H9 (cell line): ENCODE results near the gene RPS6KA4. TPM values are rescaled to one million over a fixed set of nuclear protein-coding genes. Genes with fewer than 3 reads are reported as not detected.

Experiments used
- DNase-seq: peaks from one replicate; pipeline ENCODE4 v3.0.0-alpha.2; 2017
- H2AFZ ChIP-seq: one replicate; pipeline ENCODE4 v1.6.1; 2013; ENCODE audit warnings: mild to moderate bottlenecking, low read length, control low read depth, moderate library complexity
- H2AK5ac ChIP-seq: 2 replicates; pipeline ENCODE4 v1.6.1; 2013; ENCODE audit warnings: low read length, control low read depth, mixed read lengths; ENCODE audit not compliant: insufficient read length
- H2BK120ac ChIP-seq: one replicate; pipeline ENCODE4 v1.6.1; 2013; ENCODE audit warnings: low read depth, mild to moderate bottlenecking, low read length, control low read depth, inconsistent platforms; ENCODE audit not compliant: poor library complexity, severe bottlenecking
- H2BK12ac ChIP-seq: 2 replicates; pipeline ENCODE4 v1.6.1; 2013; ENCODE audit warnings: low read length, control low read depth, mixed read lengths, low read depth; ENCODE audit not compliant: insufficient read length
- H2BK15ac ChIP-seq: 2 replicates; pipeline ENCODE4 v1.6.1; 2013; ENCODE audit warnings: low read depth, low read length, control low read depth
- H2BK20ac ChIP-seq: one replicate; pipeline ENCODE4 v1.6.1; 2013; ENCODE audit warnings: low read depth, mild to moderate bottlenecking, low read length, control low read depth, inconsistent platforms; ENCODE audit not compliant: poor library complexity, severe bottlenecking
- H2BK5ac ChIP-seq: 2 replicates; pipeline ENCODE4 v1.6.1; 2013; ENCODE audit warnings: low read length, control low read depth, mixed read lengths; ENCODE audit not compliant: insufficient read length
- H3K14ac ChIP-seq: 2 replicates; pipeline ENCODE4 v1.6.1; 2013; ENCODE audit warnings: low read length, control low read depth; ENCODE audit not compliant: insufficient read depth
- H3K18ac ChIP-seq: 2 replicates; pipeline ENCODE4 v1.6.1; 2013; ENCODE audit warnings: low read depth, mild to moderate bottlenecking, mixed read lengths, low read length, control low read depth; ENCODE audit not compliant: insufficient read length
- H3K23ac ChIP-seq: 2 replicates; pipeline ENCODE4 v1.6.1; 2013; ENCODE audit warnings: low read length, control low read depth, mixed read lengths, low read depth; ENCODE audit not compliant: insufficient read length
- H3K23me2 ChIP-seq: 2 replicates; pipeline ENCODE4 v1.6.1; 2013; ENCODE audit warnings: low read depth, mild to moderate bottlenecking, mixed read lengths, low read length, control low read depth; ENCODE audit not compliant: insufficient read length, poor library complexity, severe bottlenecking
- H3K27ac ChIP-seq: 2 replicates; pipeline ENCODE4 v1.5.1; 2013; ENCODE audit warnings: low read length, control low read depth, mixed read lengths, low read depth; ENCODE audit not compliant: insufficient read length
- H3K27me3 ChIP-seq: 2 replicates; pipeline ENCODE4 v1.6.1; 2013; ENCODE audit warnings: low read length, control low read depth, inconsistent platforms; ENCODE audit not compliant: insufficient read depth
- H3K4ac ChIP-seq: 2 replicates; pipeline ENCODE4 v1.6.1; 2013; ENCODE audit warnings: low read depth, mild to moderate bottlenecking, control low read depth, inconsistent platforms, low read length, moderate library complexity
- H3K4me1 ChIP-seq: 2 replicates; pipeline ENCODE4 v1.6.1; 2013; ENCODE audit warnings: low read length, control low read depth, inconsistent platforms; ENCODE audit not compliant: insufficient read depth
- H3K4me2 ChIP-seq: 2 replicates; pipeline ENCODE4 v1.6.1; 2013; ENCODE audit warnings: low read length, control low read depth, mixed read lengths; ENCODE audit not compliant: insufficient read length, insufficient read depth
- H3K56ac ChIP-seq: 2 replicates; pipeline ENCODE4 v1.6.1; 2013; ENCODE audit warnings: low read depth, mild to moderate bottlenecking, mixed read lengths, low read length, control low read depth; ENCODE audit not compliant: insufficient read length
- H3K79me1 ChIP-seq: 2 replicates; pipeline ENCODE4 v1.6.1; 2013; ENCODE audit warnings: low read depth, mild to moderate bottlenecking, moderate library complexity, low read length, control low read depth, inconsistent platforms; ENCODE audit not compliant: insufficient read depth, poor library complexity, severe bottlenecking
- H3K79me2 ChIP-seq: 2 replicates; pipeline ENCODE4 v1.6.1; 2013; ENCODE audit warnings: low read length, control low read depth, inconsistent platforms; ENCODE audit not compliant: insufficient read depth
- H3K9ac ChIP-seq: 2 replicates; pipeline ENCODE4 v1.6.1; 2013; ENCODE audit warnings: low read length, control low read depth, mixed read lengths; ENCODE audit not compliant: insufficient read length; ENCODE audit errors: extremely low read depth
- H3K9me3 ChIP-seq: one replicate; pipeline ENCODE4 v1.6.1; 2013; ENCODE audit warnings: low read depth, low read length, inconsistent platforms; ENCODE audit not compliant: control insufficient read depth
- H3T11ph ChIP-seq: one replicate; pipeline ENCODE4 v1.6.1; 2013; ENCODE audit warnings: mild to moderate bottlenecking, low read length, control low read depth, inconsistent platforms
- H4K20me1 ChIP-seq: one replicate; pipeline ENCODE4 v1.6.1; 2013; ENCODE audit not compliant: control insufficient read depth, insufficient read length, insufficient read depth
- H4K5ac ChIP-seq: 2 replicates; pipeline ENCODE4 v1.6.1; 2013; ENCODE audit warnings: low read depth, mild to moderate bottlenecking, mixed read lengths, low read length, control low read depth; ENCODE audit not compliant: insufficient read length
- H4K8ac ChIP-seq: replicated peaks from 2 replicates; pipeline ENCODE4 v1.6.1; 2013; ENCODE audit warnings: low read length, control low read depth, mixed read lengths, low read depth; ENCODE audit not compliant: insufficient read length
- H4K91ac ChIP-seq: 2 replicates; pipeline ENCODE4 v1.6.1; 2013; ENCODE audit warnings: low read depth, mild to moderate bottlenecking, moderate library complexity, mixed read lengths, low read length, control low read depth; ENCODE audit not compliant: insufficient read length
- H3K27ac Mint-ChIP-seq, 3 experiments: 2 replicates in 2 of 3; 3 replicates in 1 of 3; pipeline ENCODE4 v1.8.0; 2020 to 2021; ENCODE audit warnings: mixed read lengths in 3 of 3, mild to moderate bottlenecking in 1 of 3, moderate library complexity in 1 of 3
- H3K27me3 Mint-ChIP-seq: 2 replicates; pipeline ENCODE4 v1.8.0; 2021; ENCODE audit warnings: low read depth, mild to moderate bottlenecking, moderate library complexity, mixed read lengths
- H3K36me3 Mint-ChIP-seq, 3 experiments: 2 replicates in 2 of 3; 3 replicates in 1 of 3; pipeline ENCODE4 v1.8.0; 2020 to 2021; ENCODE audit warnings: low read depth in 3 of 3, mixed read lengths in 3 of 3; ENCODE audit not compliant: insufficient read depth in 1 of 3
- H3K4me1 Mint-ChIP-seq, 2 experiments: 2 replicates each; pipeline ENCODE4 v1.8.0; 2020; ENCODE audit warnings: mixed read lengths in 2 of 2
- H3K4me3 Mint-ChIP-seq, 2 experiments: 2 replicates in 1 of 2; 3 replicates in 1 of 2; pipeline ENCODE4 v1.8.0; 2020 to 2021; ENCODE audit warnings: mild to moderate bottlenecking in 2 of 2, mixed read lengths in 2 of 2, moderate library complexity in 1 of 2
- H3K9me3 Mint-ChIP-seq, 2 experiments: 2 replicates in 1 of 2; 3 replicates in 1 of 2; pipeline ENCODE4 v1.8.0; 2020; ENCODE audit warnings: mild to moderate bottlenecking in 2 of 2, mixed read lengths in 2 of 2, moderate library complexity in 1 of 2
- WGBS: extraction: QIAGEN DNeasy Blood & Tissue Kit; methylation state at CpG from one replicate; pipeline ENCODE4 v1.1.7; 2013; ENCODE audit warnings: missing lambda C conversion rate, low lambda C conversion rate, mixed read lengths; ENCODE audit not compliant: insufficient read length; ENCODE audit errors: extremely low coverage; 5-methylcytosine and 5-hydroxymethylcytosine counted together
- total RNA-seq: library from RNA; stranded (reverse); gene quantifications from 2 replicates; pipeline ENCODE4 v1.2.1, GENCODE V29; 2021
- TF ChIP-seq, protein P1 (sequence below): fragments of 200-600 bp; sonication (generic); conservative IDR thresholded peaks from 3 replicates; pipeline ENCODE4 v1.8.0; 2021; ENCODE audit warnings: antibody characterized with exemption, mild to moderate bottlenecking

The RPS6KA4 gene
- total RNA-seq, 1 experiment from 2014 or later = 10.8 TPM

DNA sequence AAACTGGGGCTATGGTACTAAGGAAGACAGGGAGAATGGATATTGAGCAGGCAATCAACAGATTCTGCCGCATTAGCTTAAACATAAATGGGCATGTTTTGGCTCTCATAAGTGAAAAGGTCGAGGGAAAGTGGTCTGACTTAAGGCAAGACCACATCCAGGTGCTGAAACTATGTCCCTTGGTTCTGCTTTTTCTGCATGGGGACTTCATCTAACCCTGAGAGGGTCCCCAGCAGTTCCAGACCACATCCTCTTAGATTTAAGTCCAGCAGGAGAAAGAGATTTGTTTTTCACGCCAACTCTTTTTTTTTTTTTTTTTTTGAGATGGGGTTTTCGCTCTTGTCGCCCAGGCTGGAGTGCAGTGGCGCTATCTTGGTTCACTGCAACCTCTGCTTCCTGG is 5.5 kb downstream of the RPS6KA4 start:
- Mint-ChIP-seq H3K36me3 (peaks cover 23 to 70% (median 50%) of the 10 kb centered on the region in 3 experiments), H3K27ac (no peak overlapping the region), H3K4me1 (peaks cover 7 to 11% of the 10 kb centered on the region in 2 experiments), H3K9me3 (no peaks in the 10 kb centered on the region; a peak in 1 of 5 replicates), H3K4me3 (no peak overlapping the region), H3K27me3 (no peaks in the 10 kb centered on the region)
- H3K9me3 ChIP-seq = no peaks in the 10 kb centered on the region
- H4K5ac ChIP-seq = no peak overlapping the region
- no peak overlapping the region for H4K91ac ChIP-seq
- H3T11ph ChIP-seq = no peak overlapping the region
- H3K27me3 ChIP-seq = no peaks in the 10 kb centered on the region
- H2BK5ac ChIP-seq = no peak overlapping the region
- TF ChIP-seq, protein P1, sequence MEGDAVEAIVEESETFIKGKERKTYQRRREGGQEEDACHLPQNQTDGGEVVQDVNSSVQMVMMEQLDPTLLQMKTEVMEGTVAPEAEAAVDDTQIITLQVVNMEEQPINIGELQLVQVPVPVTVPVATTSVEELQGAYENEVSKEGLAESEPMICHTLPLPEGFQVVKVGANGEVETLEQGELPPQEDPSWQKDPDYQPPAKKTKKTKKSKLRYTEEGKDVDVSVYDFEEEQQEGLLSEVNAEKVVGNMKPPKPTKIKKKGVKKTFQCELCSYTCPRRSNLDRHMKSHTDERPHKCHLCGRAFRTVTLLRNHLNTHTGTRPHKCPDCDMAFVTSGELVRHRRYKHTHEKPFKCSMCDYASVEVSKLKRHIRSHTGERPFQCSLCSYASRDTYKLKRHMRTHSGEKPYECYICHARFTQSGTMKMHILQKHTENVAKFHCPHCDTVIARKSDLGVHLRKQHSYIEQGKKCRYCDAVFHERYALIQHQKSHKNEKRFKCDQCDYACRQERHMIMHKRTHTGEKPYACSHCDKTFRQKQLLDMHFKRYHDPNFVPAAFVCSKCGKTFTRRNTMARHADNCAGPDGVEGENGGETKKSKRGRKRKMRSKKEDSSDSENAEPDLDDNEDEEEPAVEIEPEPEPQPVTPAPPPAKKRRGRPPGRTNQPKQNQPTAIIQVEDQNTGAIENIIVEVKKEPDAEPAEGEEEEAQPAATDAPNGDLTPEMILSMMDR = no peak
- no peak for DNase-seq
- H3K79me2 ChIP-seq = no peaks in the 10 kb centered on the region
- H2BK15ac ChIP-seq = no peak overlapping the region
- H2BK20ac ChIP-seq = no peak overlapping the region
- no peak overlapping the region for H2BK120ac ChIP-seq
- H3K9ac ChIP-seq = no peak overlapping the region
- H2BK12ac ChIP-seq = no peak overlapping the region
- H3K23ac ChIP-seq = no peak overlapping the region
- WGBS = no CpG with 5 or more reads among the region's 6 CpGs
- no peaks in the 10 kb centered on the region for H3K4me1 ChIP-seq
- H4K20me1 ChIP-seq = peaks cover 2% of the 10 kb centered on the region
- no peak overlapping the region for H4K8ac ChIP-seq
- H3K27ac ChIP-seq = no peak overlapping the region
- no peak overlapping the region for H2AFZ ChIP-seq
- no peaks in the 10 kb centered on the region for H3K79me1 ChIP-seq
- H3K56ac ChIP-seq = no peak overlapping the region
- H3K23me2 ChIP-seq = peaks cover 4% of the 10 kb centered on the region
- H3K4me2 ChIP-seq = no peak overlapping the region
- no peak overlapping the region for H3K14ac ChIP-seq
- no peak overlapping the region for H3K4ac ChIP-seq
- no peak overlapping the region for H2AK5ac ChIP-seq
- H3K18ac ChIP-seq = no peak overlapping the region
